ENCODE measurements around the gene MPRIP.

DNA sequence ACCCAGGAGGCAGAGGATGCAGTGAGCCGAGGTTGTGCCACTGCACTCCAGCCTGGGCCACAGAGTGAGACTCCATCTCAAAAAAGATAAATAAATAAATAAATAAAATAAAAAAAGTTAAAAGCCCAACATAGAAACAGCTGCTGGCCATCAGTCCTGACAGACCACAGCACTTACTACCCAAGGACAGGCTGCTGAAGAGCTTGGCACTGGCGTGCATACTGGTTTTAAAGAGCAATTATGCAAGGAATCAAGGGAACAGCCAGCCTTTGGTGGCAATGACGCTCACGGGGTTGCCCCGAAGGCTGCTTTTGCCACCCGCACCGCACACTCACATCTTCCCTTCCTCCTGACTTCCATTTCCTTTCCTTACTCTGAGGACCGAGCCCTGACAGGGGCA is 159.7 kb downstream of the MPRIP start:
- TF ChIP-seq EZH2phosphoT487 (IDR thresholded peaks at IDR 0.05; ENCODE audit: borderline replicate concordance, low read depth), result no peak
- no peak for TF ChIP-seq POLR2AphosphoS5 (IDR thresholded peaks at IDR 0.05; ENCODE audit: low read depth, low read length)
- TF ChIP-seq, protein P1, sequence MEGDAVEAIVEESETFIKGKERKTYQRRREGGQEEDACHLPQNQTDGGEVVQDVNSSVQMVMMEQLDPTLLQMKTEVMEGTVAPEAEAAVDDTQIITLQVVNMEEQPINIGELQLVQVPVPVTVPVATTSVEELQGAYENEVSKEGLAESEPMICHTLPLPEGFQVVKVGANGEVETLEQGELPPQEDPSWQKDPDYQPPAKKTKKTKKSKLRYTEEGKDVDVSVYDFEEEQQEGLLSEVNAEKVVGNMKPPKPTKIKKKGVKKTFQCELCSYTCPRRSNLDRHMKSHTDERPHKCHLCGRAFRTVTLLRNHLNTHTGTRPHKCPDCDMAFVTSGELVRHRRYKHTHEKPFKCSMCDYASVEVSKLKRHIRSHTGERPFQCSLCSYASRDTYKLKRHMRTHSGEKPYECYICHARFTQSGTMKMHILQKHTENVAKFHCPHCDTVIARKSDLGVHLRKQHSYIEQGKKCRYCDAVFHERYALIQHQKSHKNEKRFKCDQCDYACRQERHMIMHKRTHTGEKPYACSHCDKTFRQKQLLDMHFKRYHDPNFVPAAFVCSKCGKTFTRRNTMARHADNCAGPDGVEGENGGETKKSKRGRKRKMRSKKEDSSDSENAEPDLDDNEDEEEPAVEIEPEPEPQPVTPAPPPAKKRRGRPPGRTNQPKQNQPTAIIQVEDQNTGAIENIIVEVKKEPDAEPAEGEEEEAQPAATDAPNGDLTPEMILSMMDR (IDR thresholded peaks at IDR 0.05), result no peak
- TF ChIP-seq, protein P2, sequence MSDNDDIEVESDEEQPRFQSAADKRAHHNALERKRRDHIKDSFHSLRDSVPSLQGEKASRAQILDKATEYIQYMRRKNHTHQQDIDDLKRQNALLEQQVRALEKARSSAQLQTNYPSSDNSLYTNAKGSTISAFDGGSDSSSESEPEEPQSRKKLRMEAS (IDR thresholded peaks at IDR 0.05; ENCODE audit: low read depth), result no peak
- no peak for TF ChIP-seq FOXM1 (IDR thresholded peaks at IDR 0.05; ENCODE audit: low read depth)
- no peak for TF ChIP-seq JUND (IDR thresholded peaks at IDR 0.05)
- TF ChIP-seq RXRA (IDR thresholded peaks at IDR 0.05; ENCODE audit: borderline replicate concordance, low read depth), result no peak
- TF ChIP-seq, protein P3, sequence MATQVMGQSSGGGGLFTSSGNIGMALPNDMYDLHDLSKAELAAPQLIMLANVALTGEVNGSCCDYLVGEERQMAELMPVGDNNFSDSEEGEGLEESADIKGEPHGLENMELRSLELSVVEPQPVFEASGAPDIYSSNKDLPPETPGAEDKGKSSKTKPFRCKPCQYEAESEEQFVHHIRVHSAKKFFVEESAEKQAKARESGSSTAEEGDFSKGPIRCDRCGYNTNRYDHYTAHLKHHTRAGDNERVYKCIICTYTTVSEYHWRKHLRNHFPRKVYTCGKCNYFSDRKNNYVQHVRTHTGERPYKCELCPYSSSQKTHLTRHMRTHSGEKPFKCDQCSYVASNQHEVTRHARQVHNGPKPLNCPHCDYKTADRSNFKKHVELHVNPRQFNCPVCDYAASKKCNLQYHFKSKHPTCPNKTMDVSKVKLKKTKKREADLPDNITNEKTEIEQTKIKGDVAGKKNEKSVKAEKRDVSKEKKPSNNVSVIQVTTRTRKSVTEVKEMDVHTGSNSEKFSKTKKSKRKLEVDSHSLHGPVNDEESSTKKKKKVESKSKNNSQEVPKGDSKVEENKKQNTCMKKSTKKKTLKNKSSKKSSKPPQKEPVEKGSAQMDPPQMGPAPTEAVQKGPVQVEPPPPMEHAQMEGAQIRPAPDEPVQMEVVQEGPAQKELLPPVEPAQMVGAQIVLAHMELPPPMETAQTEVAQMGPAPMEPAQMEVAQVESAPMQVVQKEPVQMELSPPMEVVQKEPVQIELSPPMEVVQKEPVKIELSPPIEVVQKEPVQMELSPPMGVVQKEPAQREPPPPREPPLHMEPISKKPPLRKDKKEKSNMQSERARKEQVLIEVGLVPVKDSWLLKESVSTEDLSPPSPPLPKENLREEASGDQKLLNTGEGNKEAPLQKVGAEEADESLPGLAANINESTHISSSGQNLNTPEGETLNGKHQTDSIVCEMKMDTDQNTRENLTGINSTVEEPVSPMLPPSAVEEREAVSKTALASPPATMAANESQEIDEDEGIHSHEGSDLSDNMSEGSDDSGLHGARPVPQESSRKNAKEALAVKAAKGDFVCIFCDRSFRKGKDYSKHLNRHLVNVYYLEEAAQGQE (IDR thresholded peaks at IDR 0.05; ENCODE audit: low read depth, low read length), result no peak
- no peak for TF ChIP-seq NFIC (IDR thresholded peaks at IDR 0.05; ENCODE audit: borderline replicate concordance)
- no peak for TF ChIP-seq TCF12 (IDR thresholded peaks at IDR 0.05)
- no peak for TF ChIP-seq EP300 (IDR thresholded peaks at IDR 0.05; ENCODE audit: borderline replicate concordance in 1 of 2, low read depth in 1 of 2, low read length in 1 of 2)
